ENCODE results near the gene RBMY1J.
"Not testable (repeated sequence)": the region's sequence is repeated elsewhere in the genome, so short reads cannot be mapped to it uniquely, and the experiment has no call there.

RBMY1J gene
- total RNA-seq, result 0 reads per million in 18 experiments

- not testable (repeated sequence) for DNase-seq
Measured at GRCh38 chrY:22403110-22403509, at the start of gene RBMY1J. Gene RBMY1J, plus strand, starts transcription at chrY:22403410. Its CDS starts 2,038 bp downstream, at chrY:22405448.

GRCh38 chrY:22367416-22367815 lies 35.8 kb upstream of the RBMY1J start:
- no peak for DNase-seq

GRCh38 chrY:22370623-22371022 lies 32.6 kb upstream of the RBMY1J start:
- no peak for DNase-seq

- no peak for DNase-seq
Measured at GRCh38 chrY:22373494-22373893, 29.7 kb upstream of the RBMY1J start.

GRCh38 chrY:22444718-22445396 lies 41.6 kb downstream of the RBMY1J start:
- DNase-seq, result not testable (repeated sequence)

GRCh38 chrY:22455522-22455921 lies 52.3 kb downstream of the RBMY1J start:
- DNase-seq, result not testable (repeated sequence)

- not testable (repeated sequence) for DNase-seq
Measured at GRCh38 chrY:22461962-22462361, 58.8 kb downstream of the RBMY1J start.
